Fibroblast of lung (primary cell): Measurements from ENCODE around the gene TMEM190. TPM values are rescaled to one million over a fixed set of nuclear protein-coding genes. Genes with fewer than 3 reads are reported as not detected.
A peak's percentile ranks its signal among the peaks of the same experiment; 100 is the strongest.

Experiments
- DNase-seq, 2 donors: peaks; one replicate each; pipeline versions ENCODE4 v3.0.0 to v3.0.0-alpha.2; 2010; ENCODE audit warnings: low read depth in 2 of 2
- H2AFZ ChIP-seq: 2 replicates; pipeline ENCODE4 v1.5.1; 2012; ENCODE audit warnings: low read length, control low read depth, inconsistent platforms
- H3K27ac ChIP-seq: 2 replicates; pipeline ENCODE4 v1.5.1; 2011; ENCODE audit warnings: low read length, control low read depth; ENCODE audit not compliant: insufficient read depth
- H3K27me3 ChIP-seq: 2 replicates; pipeline ENCODE4 v1.5.1; 2011; ENCODE audit warnings: mild to moderate bottlenecking, low read length; ENCODE audit not compliant: control insufficient read depth, insufficient read depth
- H3K36me3 ChIP-seq: 2 replicates; pipeline ENCODE4 v1.5.1; 2011; ENCODE audit warnings: low read length; ENCODE audit not compliant: control insufficient read depth, insufficient read depth
- H3K4me1 ChIP-seq: 2 replicates; pipeline ENCODE4 v1.5.1; 2011; ENCODE audit warnings: low read length; ENCODE audit not compliant: control insufficient read depth, insufficient read depth; ENCODE audit errors: extremely low read depth
- H3K4me2 ChIP-seq: 2 replicates; pipeline ENCODE4 v1.5.1; 2011; ENCODE audit warnings: low read length, control low read depth; ENCODE audit not compliant: insufficient read depth; ENCODE audit errors: extremely low read depth
- H3K4me3 ChIP-seq, 4 experiments: fragments of 200-600 bp in 1 of 4; sonication (generic) in 1 of 4; replicated peaks in 1 of 4; 2 replicates each; pipeline ENCODE4 v1.5.1; 2011 to 2016; ENCODE audit warnings: low read length in 4 of 4, low read depth in 3 of 4, mild to moderate bottlenecking in 3 of 4, control low read depth in 2 of 4, inconsistent platforms in 1 of 4, mixed read lengths in 1 of 4; ENCODE audit not compliant: insufficient read depth in 1 of 4; ENCODE audit errors: control extremely low read depth in 1 of 4
- H3K79me2 ChIP-seq: 2 replicates; pipeline ENCODE4 v1.5.1; 2012; ENCODE audit warnings: mild to moderate bottlenecking, low read length, inconsistent platforms; ENCODE audit not compliant: control insufficient read depth, insufficient read depth
- H3K9ac ChIP-seq: 2 replicates; pipeline ENCODE4 v1.5.1; 2011; ENCODE audit warnings: mild to moderate bottlenecking, low read length, control low read depth; ENCODE audit not compliant: insufficient read depth
- H3K9me3 ChIP-seq: 2 replicates; pipeline ENCODE4 v1.5.1; 2012; ENCODE audit warnings: low read depth, low read length; ENCODE audit not compliant: control insufficient read depth, insufficient read depth
- H4K20me1 ChIP-seq: 2 replicates; pipeline ENCODE4 v1.5.1; 2011; ENCODE audit warnings: low read length; ENCODE audit not compliant: control insufficient read depth, insufficient read depth; ENCODE audit errors: extremely low read depth
- EZH2 ChIP-seq: IDR thresholded peaks from 2 replicates; pipeline ENCODE4 v1.5.1; 2012; ENCODE audit warnings: low read length, control low read depth, mild to moderate bottlenecking; ENCODE audit errors: missing control alignments
- polyA plus RNA-seq, 2 donors: library from polyadenylated mRNA; depleted of rRNA in 1 of 2; stranded (reverse) in 1 of 2; unstranded in 1 of 2; fragments of >200 nt; gene quantifications; 2 replicates each; pipeline ENCODE4 v1.2.1, GENCODE V29; 2011 to 2012; ENCODE audit warnings: missing spikeins in 1 of 2
- total RNA-seq: library from RNA; depleted of rRNA; stranded (reverse); fragments of >200 nt; gene quantifications from 2 replicates; pipeline ENCODE4 v1.2.1, GENCODE V29; 2014
- TF ChIP-seq, protein P1 (sequence below), 2 donors: IDR thresholded peaks in 1 of 2; conservative IDR thresholded peaks in 1 of 2; 1 replicate in 1 of 2; 2 replicates in 1 of 2; pipeline ENCODE4 v1.5.1; 2011 to 2012; ENCODE audit warnings: low read length in 2 of 2, control low read depth in 1 of 2, inconsistent platforms in 1 of 2, low read depth in 1 of 2, mild to moderate bottlenecking in 1 of 2

The TMEM190 gene
- total and polyA plus RNA-seq, 2 donors (not counting 1 experiment from before 2014, with no cell fraction given) = 0.14 TPM; not detected in 1

DNA sequence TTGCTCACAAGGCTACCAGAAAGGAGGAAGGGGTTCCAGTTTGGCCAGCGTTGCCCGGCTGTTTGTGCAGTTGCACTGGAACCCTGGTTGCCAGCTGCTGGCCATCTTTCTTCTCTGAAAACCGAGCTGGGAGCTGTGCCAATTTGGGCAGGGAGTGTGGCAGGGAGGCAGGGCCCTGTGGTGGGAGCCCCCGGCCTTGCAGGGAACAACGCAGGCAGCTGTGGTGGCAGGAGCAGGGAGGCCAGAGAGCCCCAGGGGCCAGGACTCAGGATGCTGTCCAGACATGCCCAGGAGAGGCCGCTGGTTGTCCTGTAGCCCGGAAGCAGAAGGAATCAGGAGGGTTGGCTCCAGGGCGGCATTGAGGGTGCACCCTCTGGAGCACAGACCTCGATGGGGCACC is 32.2 kb upstream of the TMEM190 start:
- Histone ChIP-seq H3K4me3 (no peak overlapping the region), H3K27ac (no peak overlapping the region), H3K4me2 (no peak overlapping the region), H3K36me3 (peaks cover 4% of the 10 kb centered on the region), H3K4me1 (peaks cover 8% of the 10 kb centered on the region), H3K27me3 (no peaks in the 10 kb centered on the region), H3K9ac (no peak overlapping the region), H2AFZ (no peak overlapping the region), H4K20me1 (no peaks in the 10 kb centered on the region), H3K9me3 (no peaks in the 10 kb centered on the region), H3K79me2 (no peaks in the 10 kb centered on the region)
- TF ChIP-seq, protein P1, sequence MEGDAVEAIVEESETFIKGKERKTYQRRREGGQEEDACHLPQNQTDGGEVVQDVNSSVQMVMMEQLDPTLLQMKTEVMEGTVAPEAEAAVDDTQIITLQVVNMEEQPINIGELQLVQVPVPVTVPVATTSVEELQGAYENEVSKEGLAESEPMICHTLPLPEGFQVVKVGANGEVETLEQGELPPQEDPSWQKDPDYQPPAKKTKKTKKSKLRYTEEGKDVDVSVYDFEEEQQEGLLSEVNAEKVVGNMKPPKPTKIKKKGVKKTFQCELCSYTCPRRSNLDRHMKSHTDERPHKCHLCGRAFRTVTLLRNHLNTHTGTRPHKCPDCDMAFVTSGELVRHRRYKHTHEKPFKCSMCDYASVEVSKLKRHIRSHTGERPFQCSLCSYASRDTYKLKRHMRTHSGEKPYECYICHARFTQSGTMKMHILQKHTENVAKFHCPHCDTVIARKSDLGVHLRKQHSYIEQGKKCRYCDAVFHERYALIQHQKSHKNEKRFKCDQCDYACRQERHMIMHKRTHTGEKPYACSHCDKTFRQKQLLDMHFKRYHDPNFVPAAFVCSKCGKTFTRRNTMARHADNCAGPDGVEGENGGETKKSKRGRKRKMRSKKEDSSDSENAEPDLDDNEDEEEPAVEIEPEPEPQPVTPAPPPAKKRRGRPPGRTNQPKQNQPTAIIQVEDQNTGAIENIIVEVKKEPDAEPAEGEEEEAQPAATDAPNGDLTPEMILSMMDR (conservative IDR thresholded peaks at IDR 0.05 in 1 of 2, IDR thresholded peaks at IDR 0.05 in 1 of 2; ENCODE audit: low read depth in 1 of 2, low read length in 2 of 2) = no peak
- TF ChIP-seq EZH2 = no peak
- DNase-seq = peak in 1 of 2 donors; percentile 40

DNA sequence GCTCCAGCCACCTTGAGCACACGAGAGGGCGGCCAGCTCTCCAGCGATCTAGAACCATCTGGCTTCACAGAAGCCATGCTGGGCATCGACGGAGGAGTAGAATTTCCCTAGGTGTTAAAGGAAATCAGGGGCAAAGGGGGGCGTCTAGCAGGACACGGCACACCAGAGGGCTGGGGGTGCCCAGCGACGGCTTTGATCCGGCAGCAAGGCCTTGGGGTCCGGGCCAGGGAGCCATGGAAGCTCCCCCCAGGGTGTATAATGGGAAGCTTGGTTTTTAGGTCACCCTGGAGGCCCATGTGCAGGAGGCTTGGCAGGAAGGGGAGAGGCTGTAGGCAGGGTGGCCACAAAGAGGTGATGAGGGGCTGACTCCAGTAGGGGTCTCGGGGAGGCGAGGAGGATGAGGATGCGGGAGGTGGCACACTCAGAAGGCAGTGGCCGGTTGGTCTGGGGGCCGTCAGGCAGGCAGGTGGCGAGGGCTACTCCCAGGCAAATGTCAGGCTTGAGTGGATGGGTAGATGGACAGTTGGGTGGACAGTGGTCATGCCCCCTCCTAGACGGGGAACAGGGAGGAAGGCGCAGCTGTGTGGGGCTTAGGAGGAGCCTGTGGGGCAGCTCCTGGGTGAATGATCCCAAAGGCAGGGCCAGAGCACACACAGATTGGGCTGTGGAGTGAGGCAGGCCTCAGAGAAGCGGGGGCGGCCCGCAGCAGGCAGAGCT is 31.4 kb upstream of the TMEM190 start:
- Histone ChIP-seq H3K4me1 (peaks cover 5% of the 10 kb centered on the region), H3K79me2 (no peaks in the 10 kb centered on the region), H3K9me3 (no peaks in the 10 kb centered on the region), H3K9ac (no peak overlapping the region), H3K36me3 (peaks cover 4% of the 10 kb centered on the region), H4K20me1 (no peaks in the 10 kb centered on the region), H3K4me3 (no peak overlapping the region), H3K4me2 (no peak overlapping the region), H2AFZ (no peak overlapping the region), H3K27ac (no peak overlapping the region), H3K27me3 (no peaks in the 10 kb centered on the region)
- TF ChIP-seq EZH2 = no peak
- TF ChIP-seq, protein P1 (conservative IDR thresholded peaks at IDR 0.05 in 1 of 2, IDR thresholded peaks at IDR 0.05 in 1 of 2; ENCODE audit: low read depth in 1 of 2, low read length in 2 of 2) = no peak
- DNase-seq = no peak

DNA sequence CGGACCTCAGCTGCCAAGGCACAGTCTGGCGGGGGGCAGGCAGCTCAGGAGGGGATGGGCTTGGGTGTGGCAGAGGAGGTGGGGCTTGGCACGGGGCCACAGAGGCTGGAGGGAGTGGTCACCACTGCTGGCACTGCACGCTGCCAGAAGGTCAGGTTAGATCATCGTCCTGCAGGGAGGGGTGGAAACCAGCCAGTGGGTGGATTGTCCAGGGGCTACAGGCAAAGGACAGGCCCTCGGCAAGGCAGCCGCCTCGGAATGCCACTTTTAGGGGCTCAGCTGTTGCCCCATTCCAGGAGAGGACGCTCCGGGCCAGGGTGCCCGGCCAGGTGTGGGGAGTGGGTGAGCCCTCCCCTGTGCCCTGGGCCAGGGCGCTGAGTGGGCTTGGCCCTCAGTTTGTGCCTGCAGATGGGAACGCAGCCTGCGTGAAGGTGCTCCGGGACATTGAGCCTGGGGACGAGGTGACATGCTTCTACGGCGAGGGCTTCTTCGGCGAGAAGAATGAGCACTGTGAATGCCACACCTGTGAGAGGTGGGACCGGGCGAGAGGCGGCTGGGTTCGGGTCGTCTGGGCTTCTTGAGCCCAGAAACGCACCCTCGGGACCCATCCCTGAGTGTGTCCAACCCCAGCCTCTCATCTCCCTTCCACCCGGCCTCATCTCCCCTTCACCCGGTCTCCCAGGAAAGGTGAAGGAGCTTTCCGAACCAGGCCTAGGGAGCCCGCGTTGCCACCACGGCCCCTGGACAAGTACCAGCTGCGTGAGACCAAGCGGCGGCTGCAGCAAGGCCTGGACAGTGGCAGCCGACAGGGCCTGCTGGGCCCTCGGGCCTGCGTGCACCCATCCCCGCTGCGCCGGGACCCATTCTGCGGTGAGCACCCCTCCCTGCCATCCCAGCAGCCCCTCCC is 30.6 kb upstream of the TMEM190 start:
- Histone ChIP-seq H4K20me1 (no peaks in the 10 kb centered on the region), H3K9me3 (no peaks in the 10 kb centered on the region), H3K27ac (no peak overlapping the region), H3K4me1 (peaks cover 5% of the 10 kb centered on the region), H3K79me2 (no peaks in the 10 kb centered on the region), H2AFZ (no peak overlapping the region), H3K36me3 (peaks cover 4% of the 10 kb centered on the region), H3K4me3 (no peak overlapping the region), H3K4me2 (no peak overlapping the region), H3K27me3 (no peaks in the 10 kb centered on the region), H3K9ac (no peak overlapping the region)
- TF ChIP-seq, protein P1 (conservative IDR thresholded peaks at IDR 0.05 in 1 of 2, IDR thresholded peaks at IDR 0.05 in 1 of 2; ENCODE audit: low read depth in 1 of 2, low read length in 2 of 2) = no peak
- TF ChIP-seq EZH2 = no peak
- peak; percentile 41 to 46 for DNase-seq
